Measurements from ENCODE around the gene ADORA3. TPM values are rescaled to one million over a fixed set of nuclear protein-coding genes. Genes with fewer than 3 reads are reported as not detected.

Gene ADORA3
- total RNA-seq, 1 experiment from 2014 or later, result not detected

DNA sequence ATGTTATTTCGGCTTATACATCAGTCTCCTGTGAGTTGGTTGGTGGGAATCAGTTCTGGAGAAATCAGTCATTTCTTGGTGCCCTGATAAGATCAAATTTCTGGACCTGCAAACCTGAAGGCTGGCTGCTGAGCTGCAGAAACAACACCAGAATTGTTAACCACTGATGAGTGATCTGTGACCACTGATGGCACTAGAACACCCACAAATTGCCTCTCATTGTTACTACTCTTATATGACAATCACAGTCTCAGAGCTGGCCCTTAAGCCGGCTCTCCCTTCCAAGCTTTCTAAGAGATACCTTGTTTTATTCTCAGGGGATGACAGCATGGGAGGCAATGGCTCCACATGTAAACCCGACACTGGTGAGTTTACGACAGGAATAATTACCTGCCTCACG lies 27.7 kb downstream of the ADORA3 start:
- Histone ChIP-seq H3K36me3 (ENCODE audit: insufficient read depth, low read length, poor library complexity, severe bottlenecking) (no peaks in the 10 kb centered on the region), H3K9me3 (ENCODE audit: low read depth, low read length, poor library complexity, severe bottlenecking) (no peaks in the 10 kb centered on the region), H3K4me1 (ENCODE audit: insufficient read depth, low read length, poor library complexity, severe bottlenecking) (no peaks in the 10 kb centered on the region), H3K4me3 (ENCODE audit: low read depth, low read length, poor library complexity, severe bottlenecking) (no peak overlapping the region), H3K27ac (ENCODE audit: low read depth, low read length, poor library complexity, severe bottlenecking) (no peak overlapping the region), H3K27me3 (replicated peaks; ENCODE audit: insufficient read depth, low read depth, low read length, poor library complexity) (no peaks in the 10 kb centered on the region)
- intact Hi-C loops (cut with micrococcal nuclease; ENCODE audit: unreplicated experiment), result no loop called here
- TF ChIP-seq CTCF (conservative IDR thresholded peaks at IDR 0.05; ENCODE audit: low read depth, low read length) (no peak), EZH2 (IDR thresholded peaks at IDR 0.05; ENCODE audit: borderline replicate concordance, low read depth, low read length, poor library complexity, severe bottlenecking) (no peak)
- BruUV-seq (replicated peaks), result no TSS peak
- no peak for DNase-seq (ENCODE audit: low spot score)
- CTCF ChIA-PET, result no interaction called here
- POLR2A ChIA-PET (ENCODE audit: low non-redundant PET), result no interaction called here

DNA sequence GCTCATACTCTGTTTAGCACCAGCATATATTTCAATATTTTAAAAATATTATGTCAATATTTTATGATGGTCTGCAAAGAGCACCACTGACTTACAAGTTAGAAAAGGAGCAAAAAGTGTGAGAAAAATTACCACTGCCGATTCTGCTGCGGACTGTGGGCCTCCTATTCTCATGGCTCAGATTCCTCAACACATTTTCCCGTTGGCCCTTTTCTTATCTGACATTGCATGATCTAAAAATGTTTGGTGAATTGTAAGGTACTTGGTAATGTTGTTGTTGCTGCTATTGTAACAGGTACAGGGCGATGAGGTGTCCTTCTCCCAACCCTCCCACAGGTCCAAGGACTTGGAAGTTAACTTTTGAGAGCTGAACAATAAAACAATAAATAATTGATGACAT lies 28.9 kb downstream of the ADORA3 start:
- CTCF ChIA-PET, result no interaction called here
- H3K27me3 ChIP-seq (replicated peaks; ENCODE audit: insufficient read depth, low read depth, low read length, poor library complexity), result no peaks in the 10 kb centered on the region
- H3K4me3 ChIP-seq (ENCODE audit: low read depth, low read length, poor library complexity, severe bottlenecking), result no peak overlapping the region
- BruUV-seq (replicated peaks), result no TSS peak
- H3K27ac ChIP-seq (ENCODE audit: low read depth, low read length, poor library complexity, severe bottlenecking), result no peak overlapping the region
- no peaks in the 10 kb centered on the region for H3K36me3 ChIP-seq (ENCODE audit: insufficient read depth, low read length, poor library complexity, severe bottlenecking)
- TF ChIP-seq EZH2 (IDR thresholded peaks at IDR 0.05; ENCODE audit: borderline replicate concordance, low read depth, low read length, poor library complexity, severe bottlenecking), result no peak
- no peak for TF ChIP-seq CTCF (conservative IDR thresholded peaks at IDR 0.05; ENCODE audit: low read depth, low read length)
- H3K4me1 ChIP-seq (ENCODE audit: insufficient read depth, low read length, poor library complexity, severe bottlenecking), result no peaks in the 10 kb centered on the region
- intact Hi-C loops (cut with micrococcal nuclease; ENCODE audit: unreplicated experiment), result no loop called here
- POLR2A ChIA-PET (ENCODE audit: low non-redundant PET), result no interaction called here
- no peaks in the 10 kb centered on the region for H3K9me3 ChIP-seq (ENCODE audit: low read depth, low read length, poor library complexity, severe bottlenecking)
- DNase-seq (ENCODE audit: low spot score), result no peak

DNA sequence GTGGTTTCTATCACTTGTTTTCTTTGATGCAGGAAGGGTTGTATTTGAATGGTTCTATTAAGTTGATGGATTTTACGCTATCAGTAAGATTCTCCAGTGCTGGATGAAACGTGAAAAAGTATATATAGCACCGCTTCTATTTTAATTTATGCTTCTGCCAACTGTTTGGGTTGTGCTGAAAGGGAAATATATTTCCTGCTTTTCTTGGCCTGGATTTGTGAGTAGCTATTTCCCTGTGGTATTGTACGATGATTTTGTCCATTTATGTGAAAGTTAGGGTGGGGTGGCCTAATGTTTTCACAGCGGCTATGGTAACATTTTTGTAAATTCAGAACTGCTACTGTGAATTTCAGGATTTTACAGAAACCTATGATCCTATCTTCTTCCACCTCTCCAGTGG lies 29.3 kb downstream of the ADORA3 start:
- TF ChIP-seq EZH2 (IDR thresholded peaks at IDR 0.05; ENCODE audit: borderline replicate concordance, low read depth, low read length, poor library complexity, severe bottlenecking) (no peak), CTCF (conservative IDR thresholded peaks at IDR 0.05; ENCODE audit: low read depth, low read length) (no peak)
- H3K27me3 ChIP-seq (replicated peaks; ENCODE audit: insufficient read depth, low read depth, low read length, poor library complexity), result no peaks in the 10 kb centered on the region
- no peaks in the 10 kb centered on the region for H3K36me3 ChIP-seq (ENCODE audit: insufficient read depth, low read length, poor library complexity, severe bottlenecking)
- DNase-seq (ENCODE audit: low spot score), result no peak
- H3K27ac ChIP-seq (ENCODE audit: low read depth, low read length, poor library complexity, severe bottlenecking), result no peak overlapping the region
- H3K4me3 ChIP-seq (ENCODE audit: low read depth, low read length, poor library complexity, severe bottlenecking), result no peak overlapping the region
- no peaks in the 10 kb centered on the region for H3K9me3 ChIP-seq (ENCODE audit: low read depth, low read length, poor library complexity, severe bottlenecking)
- CTCF ChIA-PET, result no interaction called here
- intact Hi-C loops (cut with micrococcal nuclease; ENCODE audit: unreplicated experiment), result no loop called here
- POLR2A ChIA-PET (ENCODE audit: low non-redundant PET), result no interaction called here
- BruUV-seq (replicated peaks), result no TSS peak
- H3K4me1 ChIP-seq (ENCODE audit: insufficient read depth, low read length, poor library complexity, severe bottlenecking), result no peaks in the 10 kb centered on the region
